ENCODE measurements around the gene DDB1.

GRCh38 chr11:61265357-61265756 lies 67.5 kb downstream of the DDB1 start:
- no peak for TF ChIP-seq POLR2AphosphoS5 (IDR thresholded peaks at IDR 0.05)
- no peak for TF ChIP-seq EP300 (IDR thresholded peaks at IDR 0.05)

Measured in gastroesophageal sphincter (tissue), 2 donors.